LNCaP clone FGC (cell line): Measurements from ENCODE around the gene TRIM37.

Experiments used
- DNase-seq: peaks from one replicate; pipeline ENCODE4 v3.0.0-alpha.2; 2011; ENCODE audit warnings: low read depth
- H3K4me3 ChIP-seq: 2 replicates; pipeline ENCODE4 v1.5.1; 2011; ENCODE audit warnings: mild to moderate bottlenecking, low read depth, low read length, control low read depth
- CTCF ChIP-seq: IDR thresholded peaks from 2 replicates; pipeline ENCODE4 v1.5.1; 2012; ENCODE audit warnings: mild to moderate bottlenecking; ENCODE audit not compliant: control insufficient read depth, insufficient read depth; ENCODE audit errors: extremely low read depth

Gene TRIM37

GRCh38 chr17:58985971-58986370, 120.7 kb downstream of the TRIM37 start:
- no peak overlapping the region for H3K4me3 ChIP-seq
- DNase-seq = no peak

GRCh38 chr17:58985367-58985766, 121.3 kb downstream of the TRIM37 start:
- no peak overlapping the region for H3K4me3 ChIP-seq
- no peak for TF ChIP-seq CTCF
- DNase-seq = no peak

More at GRCh38 chr17:58985971-58986370, 120.7 kb downstream of the TRIM37 start:
- TF ChIP-seq CTCF = no peak

- DNase-seq = no peak
- TF ChIP-seq CTCF = no peak
- no peak overlapping the region for H3K4me3 ChIP-seq
These were observed 124.1 kb downstream of the TRIM37 start for GRCh38 chr17:58982626-58983025.

- no peak for TF ChIP-seq CTCF
- DNase-seq = no peak
- no peak overlapping the region for H3K4me3 ChIP-seq
These were observed 125.8 kb downstream of the TRIM37 start for GRCh38 chr17:58980706-58981481.

GRCh38 chr17:58976541-58976940, 130.1 kb downstream of the TRIM37 start:
- H3K4me3 ChIP-seq = no peak overlapping the region
- TF ChIP-seq CTCF = no peak
- no peak for DNase-seq

- TF ChIP-seq CTCF = no peak
- no peak overlapping the region for H3K4me3 ChIP-seq
- no peak for DNase-seq
These were observed 132.3 kb downstream of the TRIM37 start for GRCh38 chr17:58974354-58974753.
